IMR-90 (cell line): ENCODE measurements around the gene CNGA1. TPM values are rescaled to one million over a fixed set of nuclear protein-coding genes. Genes with fewer than 3 reads are reported as not detected.

ENCODE experiments used
- ATAC-seq: fragments of 200-7000 bp; cut with Tn5 transposase; 2 replicates; pipeline ENCODE4 v1.9.1; 2020; ENCODE audit warnings: low read depth, mild to moderate bottlenecking, moderate library complexity
- BruUV-seq: library from RNA; stranded (reverse); fragments of 400-500 nt; replicated peaks from 2 replicates; lab custom pipeline; 2021; lab: Mats Ljungman, UMichigan
- CTCF ChIA-PET: fragments of 300-600 bp; formaldehyde crosslinking; extraction: SDS; loops from one replicate; lab custom pipeline; 2021; ENCODE audit warnings: antibody characterized with exemption; lab: Yijun Ruan, JAX
- POLR2A ChIA-PET: fragments of 300-600 bp; sonication (Branson Sonifier 250); formaldehyde crosslinking; loops from one replicate; lab custom pipeline; 2022; ENCODE audit warnings: antibody characterized with exemption; ENCODE audit not compliant: unreplicated experiment; lab: Charles Lee
- DNase-seq: peaks from one replicate; pipeline ENCODE4 v3.0.0; 2013
- H2AFZ ChIP-seq: replicated peaks from 2 replicates; pipeline ENCODE3; 2013; ENCODE audit warnings: low read length, mild to moderate bottlenecking; ENCODE audit not compliant: poor library complexity
- H2AK5ac ChIP-seq: 2 replicates; pipeline ENCODE4 v1.6.1; 2013; ENCODE audit warnings: low read depth, low read length, inconsistent platforms
- H2AK9ac ChIP-seq: replicated peaks from 2 replicates; pipeline ENCODE3; 2013; ENCODE audit warnings: mild to moderate bottlenecking, low read depth, low read length, moderate library complexity; ENCODE audit not compliant: poor library complexity
- H2BK120ac ChIP-seq: 2 replicates; pipeline ENCODE4 v1.6.1; 2013; ENCODE audit warnings: low read depth, low read length, inconsistent platforms
- H2BK15ac ChIP-seq: 3 replicates; pipeline ENCODE4 v1.6.1; 2013; ENCODE audit warnings: low read depth, low read length, inconsistent platforms
- H2BK20ac ChIP-seq: 2 replicates; pipeline ENCODE4 v1.6.1; 2013; ENCODE audit warnings: low read depth, mild to moderate bottlenecking, inconsistent platforms, low read length, moderate library complexity
- H2BK5ac ChIP-seq: 2 replicates; pipeline ENCODE4 v1.6.1; 2013; ENCODE audit warnings: mild to moderate bottlenecking, low read depth, low read length, inconsistent platforms; ENCODE audit not compliant: poor library complexity, severe bottlenecking
- H3K14ac ChIP-seq: replicated peaks from 2 replicates; pipeline ENCODE4 v1.6.1; 2013; ENCODE audit warnings: low read depth, low read length, inconsistent platforms
- H3K18ac ChIP-seq: 2 replicates; pipeline ENCODE4 v1.6.1; 2013; ENCODE audit warnings: low read depth, low read length, control low read depth
- H3K23ac ChIP-seq: 2 replicates; pipeline ENCODE4 v1.6.1; 2013; ENCODE audit warnings: low read depth, low read length, inconsistent platforms
- H3K27ac ChIP-seq: 2 replicates; pipeline ENCODE4 v1.5.1; 2013; ENCODE audit warnings: mild to moderate bottlenecking, control low read depth, low read length; ENCODE audit not compliant: insufficient read depth
- H3K27me3 ChIP-seq: 2 replicates; pipeline ENCODE4 v1.6.1; 2013; ENCODE audit warnings: low read length; ENCODE audit not compliant: control insufficient read depth, insufficient read depth
- H3K36me3 ChIP-seq: 2 replicates; pipeline ENCODE4 v1.6.1; 2013; ENCODE audit warnings: low read length, mixed read lengths; ENCODE audit not compliant: control insufficient read depth, insufficient read depth
- H3K4ac ChIP-seq: 2 replicates; pipeline ENCODE4 v1.6.1; 2013; ENCODE audit warnings: low read depth, low read length, inconsistent platforms
- H3K4me1 ChIP-seq: 2 replicates; pipeline ENCODE4 v1.6.1; 2013; ENCODE audit warnings: low read length, mixed read lengths; ENCODE audit not compliant: control insufficient read depth, insufficient read depth
- H3K4me2 ChIP-seq: 2 replicates; pipeline ENCODE4 v1.6.1; 2013; ENCODE audit warnings: low read depth, mild to moderate bottlenecking, control low read depth, low read length, moderate library complexity
- H3K4me3 ChIP-seq: 2 replicates; pipeline ENCODE4 v1.5.1; 2013; ENCODE audit warnings: low read depth, mild to moderate bottlenecking, control low read depth, low read length, moderate library complexity; ENCODE audit not compliant: insufficient read depth
- H3K56ac ChIP-seq: 2 replicates; pipeline ENCODE4 v1.6.1; 2013; ENCODE audit warnings: low read length, inconsistent platforms; ENCODE audit not compliant: insufficient read depth; ENCODE audit errors: extremely low read depth
- H3K79me1 ChIP-seq, 2 experiments: 2 replicates each; pipeline ENCODE4 v1.6.1; 2013; ENCODE audit warnings: low read length in 2 of 2, inconsistent platforms in 1 of 2, low read depth in 1 of 2
- H3K9ac ChIP-seq: 2 replicates; pipeline ENCODE4 v1.6.1; 2013; ENCODE audit warnings: low read depth, low read length, control low read depth
- H3K9me1 ChIP-seq: 2 replicates; pipeline ENCODE4 v1.6.1; 2013; ENCODE audit warnings: low read length, inconsistent platforms; ENCODE audit not compliant: insufficient read depth
- H3K9me3 ChIP-seq: 2 replicates; pipeline ENCODE4 v1.6.1; 2013; ENCODE audit warnings: low read length; ENCODE audit not compliant: control insufficient read depth, insufficient read depth
- H4K20me1 ChIP-seq: 2 replicates; pipeline ENCODE4 v1.6.1; 2013; ENCODE audit warnings: low read length, inconsistent platforms; ENCODE audit not compliant: insufficient read depth
- H4K5ac ChIP-seq: 2 replicates; pipeline ENCODE4 v1.6.1; 2013; ENCODE audit warnings: mild to moderate bottlenecking, low read depth, low read length, control low read depth
- H4K8ac ChIP-seq, 2 experiments: 2 replicates each; pipeline ENCODE4 v1.6.1; 2013; ENCODE audit warnings: low read depth in 2 of 2, low read length in 2 of 2, control low read depth in 1 of 2, inconsistent platforms in 1 of 2
- H4K91ac ChIP-seq: 2 replicates; pipeline ENCODE4 v1.6.1; 2013; ENCODE audit warnings: low read depth, low read length, inconsistent platforms; ENCODE audit not compliant: insufficient read depth
- BHLHE40 ChIP-seq: fragments of 150-350 bp; IDR thresholded peaks from 2 replicates; pipeline ENCODE4 v1.6.1; 2016; ENCODE audit warnings: mild to moderate bottlenecking, low read depth, low read length
- CEBPB ChIP-seq: IDR thresholded peaks from 2 replicates; pipeline ENCODE4 v1.6.1; 2012; ENCODE audit warnings: low read depth, low read length, improper control_type of control experiment
- CHD1 ChIP-seq: IDR thresholded peaks from 2 replicates; pipeline ENCODE4 v1.6.1; 2012; ENCODE audit warnings: low read depth, low read length, improper control_type of control experiment
- FOS ChIP-seq: fragments of 150-350 bp; IDR thresholded peaks from 2 replicates; pipeline ENCODE4 v1.6.1; 2016; ENCODE audit warnings: low read depth, low read length
- MAFK ChIP-seq: IDR thresholded peaks from 2 replicates; pipeline ENCODE4 v1.6.1; 2012; ENCODE audit warnings: low read depth, low read length, improper control_type of control experiment
- MAZ ChIP-seq: IDR thresholded peaks from 2 replicates; pipeline ENCODE4 v1.6.1; 2012; ENCODE audit warnings: low read depth, mild to moderate bottlenecking, low read length, improper control_type of control experiment, moderate library complexity, borderline replicate concordance
- MXI1 ChIP-seq: IDR thresholded peaks from 2 replicates; pipeline ENCODE4 v1.6.1; 2012; ENCODE audit warnings: low read depth, mild to moderate bottlenecking, low read length, moderate library complexity, borderline replicate concordance
- NFE2L2 ChIP-seq: fragments of 150-350 bp; IDR thresholded peaks from 2 replicates; pipeline ENCODE4 v1.6.1; 2016; ENCODE audit warnings: low read depth, mild to moderate bottlenecking, low read length
- POLR2A ChIP-seq: IDR thresholded peaks from 2 replicates; pipeline ENCODE4 v1.6.1; 2012; ENCODE audit warnings: mild to moderate bottlenecking, low read depth, low read length
- RAD21 ChIP-seq: IDR thresholded peaks from 2 replicates; pipeline ENCODE4 v1.6.1; 2012; ENCODE audit warnings: low read length, improper control_type of control experiment
- RCOR1 ChIP-seq: IDR thresholded peaks from 2 replicates; pipeline ENCODE4 v1.6.1; 2012; ENCODE audit warnings: mild to moderate bottlenecking, low read length, improper control_type of control experiment; ENCODE audit not compliant: insufficient replicate concordance
- RFX5 ChIP-seq: IDR thresholded peaks from 2 replicates; pipeline ENCODE4 v1.8.0; 2012; ENCODE audit warnings: low read depth, mild to moderate bottlenecking, low read length, moderate library complexity
- SMC3 ChIP-seq: fragments of 150-350 bp; IDR thresholded peaks from 2 replicates; pipeline ENCODE4 v1.6.1; 2016; ENCODE audit warnings: low read depth, mild to moderate bottlenecking, antibody characterized with exemption, low read length, moderate library complexity
- WGBS, 2 experiments: methylation state at CpG; one replicate each; pipeline versions ENCODE4 v1.1.5 to v1.1.7; 2013; ENCODE audit warnings: missing lambda C conversion rate in 2 of 2; ENCODE audit not compliant: insufficient read length in 1 of 2; ENCODE audit errors: extremely low coverage in 2 of 2; 5-methylcytosine and 5-hydroxymethylcytosine counted together
- dilution Hi-C: fragments of 300-500 bp; cut with HindIII; formaldehyde crosslinking; loops from one replicate; pipeline ENCODE4 v1.14.3; 2018; ENCODE audit warnings: low sequenced_read_pairs; ENCODE audit not compliant: unreplicated experiment
- in situ Hi-C: fragments of 300-500 bp; cut with MboI; formaldehyde crosslinking; loops from 3 replicates; pipeline ENCODE4 v1.14.3; 2019; ENCODE audit warnings: low sequenced_read_pairs, inconsistent platforms, mixed read lengths
- intact Hi-C: fragments of 100-400 bp; cut with micrococcal nuclease; formaldehyde crosslinking; loops from 2 replicates; pipeline ENCODE4 v1.10.0; 2022
- polyA plus RNA-seq, 3 experiments: library from polyadenylated mRNA; depleted of rRNA; stranded (reverse); fragments of >200 nt; gene quantifications; 2 replicates each; pipeline ENCODE4 v1.2.3, GENCODE V29; 2012; ENCODE audit warnings: low replicate concordance in 1 of 3
- total RNA-seq: library from RNA; depleted of rRNA; stranded (reverse); fragments of >200 nt; gene quantifications from 2 replicates; pipeline ENCODE4 v1.2.3, GENCODE V29; 2012
- TF ChIP-seq, protein P1 (sequence below): conservative IDR thresholded peaks from 2 replicates; pipeline ENCODE4 v1.5.1; 2012; ENCODE audit warnings: mild to moderate bottlenecking, low read depth, low read length, improper control_type of control experiment
- TF ChIP-seq, protein P2 (sequence below): fragments of 150-350 bp; IDR thresholded peaks from 2 replicates; pipeline ENCODE4 v1.6.1; 2017; ENCODE audit warnings: mild to moderate bottlenecking, antibody characterized with exemption, low read length, low read depth

Gene CNGA1
- total and polyA plus RNA-seq, 2 of the 4 experiments (the other 2 are of a cell fraction): not detected

DNA sequence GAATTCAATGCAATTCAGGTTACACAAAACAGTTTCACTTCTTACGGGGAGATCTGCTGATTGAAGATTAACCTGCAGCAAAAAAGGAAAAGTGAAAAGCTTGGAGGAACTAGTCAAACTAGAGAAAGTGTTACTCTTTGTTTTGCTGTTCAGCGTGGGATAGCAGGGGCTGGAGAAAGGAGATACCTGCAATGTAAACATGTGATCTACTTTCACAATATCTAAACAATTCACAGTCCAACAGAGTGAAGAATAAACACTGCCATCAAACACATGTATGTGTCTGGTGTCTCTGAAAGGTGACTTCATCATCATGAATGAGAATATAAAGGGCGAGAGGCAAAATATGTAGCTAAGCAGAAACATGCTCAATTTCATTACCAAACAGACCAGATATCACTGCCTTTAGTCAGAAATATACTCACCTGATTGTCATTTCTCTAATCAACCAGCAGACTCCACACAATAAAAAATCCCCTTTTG, 26.5 kb upstream of the CNGA1 start:
- dilution Hi-C loops: no loop called here
- Histone ChIP-seq H4K8ac (no peak overlapping the region), H3K27me3 (peaks cover 4% of the 10 kb centered on the region), H4K20me1 (no peaks in the 10 kb centered on the region), H3K9ac (no peak overlapping the region), H3K9me1 (no peaks in the 10 kb centered on the region), H3K4me1 (no peaks in the 10 kb centered on the region), H2BK120ac (no peak overlapping the region), H2BK5ac (no peak overlapping the region), H3K4me2 (no peak overlapping the region), H2AK9ac (no peak overlapping the region), H2BK15ac (no peak overlapping the region), H2AFZ (no peak overlapping the region), H2AK5ac (no peak overlapping the region), H4K91ac (no peak overlapping the region), H3K14ac (no peak overlapping the region), H3K4ac (no peak overlapping the region), H3K27ac (no peak overlapping the region), H3K79me1 (no peaks in the 10 kb centered on the region), H2BK20ac (no peak overlapping the region), H3K4me3 (no peak overlapping the region), H4K5ac (no peak overlapping the region), H3K23ac (no peak overlapping the region), H3K18ac (no peak overlapping the region), H3K36me3 (no peaks in the 10 kb centered on the region), H3K9me3 (no peaks in the 10 kb centered on the region), H3K56ac (no peak overlapping the region)
- DNase-seq (no peak), ATAC-seq (no peak)
- in situ Hi-C loops: no loop called here
- no CpG with 5 or more reads among the region's 3 CpGs for WGBS, 2 experiments
- intact Hi-C loops: no loop called here
- ChIA-PET POLR2A (interaction anchor here (0.5 kb wide), 1 partner anchor 365 kb away, joined by 8 read pairs; no protein-coding TSS in a partner anchor), CTCF (no interaction called here)
- TF ChIP-seq, protein P1, sequence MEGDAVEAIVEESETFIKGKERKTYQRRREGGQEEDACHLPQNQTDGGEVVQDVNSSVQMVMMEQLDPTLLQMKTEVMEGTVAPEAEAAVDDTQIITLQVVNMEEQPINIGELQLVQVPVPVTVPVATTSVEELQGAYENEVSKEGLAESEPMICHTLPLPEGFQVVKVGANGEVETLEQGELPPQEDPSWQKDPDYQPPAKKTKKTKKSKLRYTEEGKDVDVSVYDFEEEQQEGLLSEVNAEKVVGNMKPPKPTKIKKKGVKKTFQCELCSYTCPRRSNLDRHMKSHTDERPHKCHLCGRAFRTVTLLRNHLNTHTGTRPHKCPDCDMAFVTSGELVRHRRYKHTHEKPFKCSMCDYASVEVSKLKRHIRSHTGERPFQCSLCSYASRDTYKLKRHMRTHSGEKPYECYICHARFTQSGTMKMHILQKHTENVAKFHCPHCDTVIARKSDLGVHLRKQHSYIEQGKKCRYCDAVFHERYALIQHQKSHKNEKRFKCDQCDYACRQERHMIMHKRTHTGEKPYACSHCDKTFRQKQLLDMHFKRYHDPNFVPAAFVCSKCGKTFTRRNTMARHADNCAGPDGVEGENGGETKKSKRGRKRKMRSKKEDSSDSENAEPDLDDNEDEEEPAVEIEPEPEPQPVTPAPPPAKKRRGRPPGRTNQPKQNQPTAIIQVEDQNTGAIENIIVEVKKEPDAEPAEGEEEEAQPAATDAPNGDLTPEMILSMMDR: no peak
- TF ChIP-seq MAZ (no peak), NFE2L2 (no peak), BHLHE40 (no peak), MAFK (no peak), SMC3 (no peak), CEBPB (no peak), MXI1 (no peak), RCOR1 (no peak), FOS (no peak), RFX5 (no peak), CHD1 (no peak), POLR2A (no peak), RAD21 (no peak)
- TF ChIP-seq, protein P2, sequence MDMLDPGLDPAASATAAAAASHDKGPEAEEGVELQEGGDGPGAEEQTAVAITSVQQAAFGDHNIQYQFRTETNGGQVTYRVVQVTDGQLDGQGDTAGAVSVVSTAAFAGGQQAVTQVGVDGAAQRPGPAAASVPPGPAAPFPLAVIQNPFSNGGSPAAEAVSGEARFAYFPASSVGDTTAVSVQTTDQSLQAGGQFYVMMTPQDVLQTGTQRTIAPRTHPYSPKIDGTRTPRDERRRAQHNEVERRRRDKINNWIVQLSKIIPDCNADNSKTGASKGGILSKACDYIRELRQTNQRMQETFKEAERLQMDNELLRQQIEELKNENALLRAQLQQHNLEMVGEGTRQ: no peak
- no TSS peak for BruUV-seq
